Measurements from ENCODE around the gene PIGM.
"Not testable (repeated sequence)": the region's sequence is repeated elsewhere in the genome, so short reads cannot be mapped to it uniquely, and the experiment has no call there.

The PIGM gene

GRCh38 chr1:160058087-160058486, 26.3 kb upstream of the PIGM start:
- no peak for DNase-seq

GRCh38 chr1:160056648-160057169, 24.9 kb upstream of the PIGM start:
- DNase-seq, result no peak

GRCh38 chr1:160053548-160054365, 22.0 kb upstream of the PIGM start:
- no peak for DNase-seq

- DNase-seq, result no peak
Observed at GRCh38 chr1:160052936-160053335, 21.1 kb upstream of the PIGM start.

- no peak for DNase-seq
Observed at GRCh38 chr1:160050619-160051018, 18.8 kb upstream of the PIGM start.

- not testable (repeated sequence) for DNase-seq
Observed at GRCh38 chr1:160050182-160050581, 18.4 kb upstream of the PIGM start.

GRCh38 chr1:160049101-160049500, 17.3 kb upstream of the PIGM start:
- DNase-seq, result no peak

- DNase-seq, result no peak
Observed at GRCh38 chr1:160048335-160048734, 16.5 kb upstream of the PIGM start.

- DNase-seq, result no peak
Observed at GRCh38 chr1:160047111-160047991, 15.6 kb upstream of the PIGM start.

- peak; percentile 21 to 58 for DNase-seq
Observed at GRCh38 chr1:160046494-160047110, 14.8 kb upstream of the PIGM start.

- no peak for DNase-seq
Observed at GRCh38 chr1:160045653-160046052, 13.9 kb upstream of the PIGM start.

GRCh38 chr1:160043543-160043942, 11.8 kb upstream of the PIGM start:
- no peak for DNase-seq

GRCh38 chr1:160040476-160040875, 8.7 kb upstream of the PIGM start:
- no peak for DNase-seq

- peak in 1 of 2 experiments; percentile 40 for DNase-seq
Observed at GRCh38 chr1:160032165-160032820, 503 bp upstream of the PIGM start.

- DNase-seq, result peak; percentile 28 to 31
Observed at GRCh38 chr1:160030657-160031364, 979 bp downstream of the PIGM start.

- DNase-seq, result no peak
Observed at GRCh38 chr1:160028426-160028825, 3.4 kb downstream of the PIGM start.

GRCh38 chr1:160025314-160025713, 6.5 kb downstream of the PIGM start:
- no peak for DNase-seq

GRCh38 chr1:160024195-160024905, 7.4 kb downstream of the PIGM start:
- no peak for DNase-seq

- DNase-seq, result no peak
Observed at GRCh38 chr1:160022330-160023310, 9.2 kb downstream of the PIGM start.

Measured in Kasumi-1 (cell line).